Inflammatory macrophage treated with lipopolysaccharide for 4 hours (primary cell): ENCODE results near the gene KIF16B.
"Not testable (repeated sequence)": the region's sequence is repeated elsewhere in the genome, so short reads cannot be mapped to it uniquely, and the experiment has no call there.

Source experiments
- DNase-seq: peaks from one replicate; pipeline ENCODE4 v3.0.0-alpha.2; 2020

KIF16B gene

DNA sequence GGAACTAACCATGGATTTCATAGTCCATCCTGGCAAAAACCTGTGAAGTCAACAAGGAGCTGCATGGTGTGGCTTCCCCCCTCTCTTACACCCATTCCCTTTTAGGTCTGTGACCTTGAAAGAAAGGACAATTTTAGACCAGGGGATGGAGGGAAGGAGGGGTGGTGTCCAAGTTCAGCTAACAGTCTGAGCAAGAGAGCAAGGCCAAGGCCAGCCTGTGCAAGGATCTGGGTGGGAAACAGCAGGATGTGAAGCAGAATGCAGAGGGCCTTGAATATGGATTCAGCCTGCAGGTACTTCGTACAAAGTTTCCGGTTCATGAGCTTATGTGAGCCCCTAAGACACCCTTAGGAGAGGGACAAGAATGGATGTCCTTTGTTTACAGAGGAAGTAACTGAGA, 293.0 kb downstream of the KIF16B start:
- DNase-seq, result no peak

DNA sequence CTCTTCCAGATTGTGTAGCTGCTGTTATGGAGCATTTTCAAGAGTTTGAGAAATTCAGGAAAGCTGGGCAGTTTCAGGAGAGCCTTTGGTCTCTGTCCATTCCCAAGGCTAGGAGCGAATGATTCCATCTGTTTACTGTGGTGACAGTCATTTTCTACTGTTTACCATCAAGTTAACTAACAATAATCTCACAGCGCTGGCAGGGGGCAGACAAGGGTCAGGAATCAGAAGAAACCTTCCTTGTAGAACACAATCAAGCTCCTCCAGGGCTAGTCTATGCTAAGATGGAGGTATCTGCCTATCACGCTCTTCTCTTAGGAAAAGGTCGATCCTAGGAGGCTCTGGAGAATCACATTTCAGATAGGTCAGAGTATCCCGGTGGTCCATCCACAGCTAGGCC, 293.9 kb downstream of the KIF16B start:
- no peak for DNase-seq

GRCh38 chr20:16273812-16274555, 299.3 kb downstream of the KIF16B start:
- no peak for DNase-seq

DNA sequence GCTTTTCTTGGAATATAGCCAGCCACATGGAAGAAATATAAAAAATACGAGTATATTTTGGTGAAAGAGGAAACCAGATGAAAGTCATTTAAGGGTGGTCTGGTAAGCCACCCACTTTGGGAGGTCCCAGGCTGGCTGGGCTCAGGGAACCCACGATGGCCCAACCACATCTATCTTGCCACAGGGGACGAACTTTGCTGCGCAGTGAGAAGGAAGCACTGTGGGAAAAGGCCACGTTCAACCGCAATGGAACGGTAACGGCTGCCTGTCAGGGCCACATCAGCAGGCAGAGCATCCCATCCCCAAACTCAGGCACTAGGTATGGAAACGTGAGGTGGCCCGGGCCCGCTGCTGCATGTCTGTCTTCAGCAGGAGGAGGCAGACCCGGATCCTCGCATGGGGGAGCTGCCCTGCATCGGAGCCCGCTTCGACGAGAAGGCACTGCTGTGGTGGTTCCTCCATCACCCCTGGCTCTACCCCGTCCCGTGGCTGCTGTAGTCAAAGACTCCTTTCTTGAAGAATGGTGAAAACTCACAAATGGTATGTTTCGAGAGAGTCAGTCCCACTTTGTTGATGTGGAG, 300.4 kb downstream of the KIF16B start:
- no peak for DNase-seq

DNA sequence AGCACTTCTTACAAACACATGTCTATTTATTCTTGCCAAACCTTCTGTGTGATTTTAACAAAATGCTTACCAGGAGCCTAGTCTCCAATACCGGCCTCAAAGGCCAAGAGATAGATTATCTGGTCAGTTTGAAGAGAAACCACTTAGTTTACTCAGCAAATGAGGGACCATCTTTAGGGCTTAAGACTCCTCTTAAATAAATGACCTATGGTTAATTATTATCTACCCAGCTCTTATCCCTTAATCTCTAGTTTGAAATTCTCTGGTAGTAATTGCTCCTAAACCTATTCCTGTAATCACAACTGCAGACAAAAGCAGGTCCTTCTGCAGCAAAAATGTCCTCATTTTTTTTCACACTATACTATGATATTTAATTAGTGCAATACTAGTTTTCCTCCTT, 301.8 kb downstream of the KIF16B start:
- DNase-seq, result no peak

GRCh38 chr20:16270989-16271388, 302.3 kb downstream of the KIF16B start:
- no peak for DNase-seq

DNA sequence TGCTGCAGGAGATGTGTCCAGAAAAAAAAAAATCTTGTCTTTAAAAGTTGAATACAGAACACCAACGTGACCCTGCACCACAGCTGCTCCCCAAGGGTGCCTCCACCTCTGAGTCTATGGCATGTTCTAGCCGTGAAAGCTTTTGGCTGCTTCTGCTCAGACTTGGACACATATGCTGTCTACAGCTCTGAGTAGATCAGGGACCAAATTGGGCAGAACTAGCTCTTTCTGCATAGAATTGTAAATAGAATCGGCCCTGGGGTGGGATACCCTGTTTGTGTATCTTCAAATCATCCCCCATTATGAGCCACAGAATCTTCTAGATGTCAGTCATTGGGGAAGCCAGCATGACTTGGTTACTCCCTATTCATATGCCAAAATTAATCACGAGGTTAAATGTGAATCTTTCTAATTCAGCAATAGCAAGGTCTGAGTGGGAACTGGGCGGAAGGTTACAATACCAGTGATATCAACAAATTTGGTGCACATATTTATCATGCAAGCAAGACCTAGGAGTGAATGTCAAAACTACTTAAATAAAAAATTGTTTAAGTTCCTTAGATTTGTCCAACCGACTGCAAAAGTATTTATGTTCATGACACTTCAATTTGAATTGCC, 302.8 kb downstream of the KIF16B start:
- no peak for DNase-seq

DNA sequence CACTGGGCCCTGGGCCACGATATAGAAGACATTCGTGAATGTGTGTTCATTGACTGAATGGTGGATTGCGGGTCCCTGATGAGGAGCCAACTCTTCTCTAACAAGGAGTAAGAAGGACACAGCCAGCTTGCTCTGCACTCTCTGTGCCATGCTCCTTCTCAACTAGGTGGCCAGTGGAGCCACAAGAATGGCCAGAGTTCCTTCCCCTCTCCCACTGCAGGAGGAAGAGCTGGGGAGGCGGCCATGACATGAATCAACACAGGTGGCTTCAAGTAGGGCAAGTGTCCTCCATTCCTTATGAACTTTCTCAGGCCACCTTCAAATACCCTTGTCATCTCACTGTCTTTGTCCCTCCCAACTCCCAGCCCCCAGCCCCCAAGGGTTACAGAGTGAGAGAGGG, 305.7 kb downstream of the KIF16B start:
- no peak for DNase-seq

DNA sequence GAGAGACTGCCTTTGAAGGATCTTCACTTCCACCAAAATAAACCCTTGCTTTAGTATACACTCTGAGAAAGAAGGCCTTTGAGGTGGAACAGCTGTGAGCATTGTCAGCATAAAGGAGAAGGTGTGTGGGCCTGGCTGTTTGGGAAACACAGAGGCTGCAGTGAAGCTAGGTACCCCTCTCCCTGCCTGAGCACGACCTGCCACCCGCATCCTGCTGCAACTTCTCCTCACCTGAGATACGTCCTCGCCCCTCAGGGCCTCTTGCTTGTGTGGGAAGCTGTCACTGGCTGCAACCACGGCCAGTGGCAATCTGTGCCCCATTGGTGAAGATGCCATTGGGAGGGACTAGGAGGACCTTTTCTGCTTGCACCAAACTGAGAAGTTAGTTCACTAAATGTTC, 307.9 kb downstream of the KIF16B start:
- no peak for DNase-seq

DNA sequence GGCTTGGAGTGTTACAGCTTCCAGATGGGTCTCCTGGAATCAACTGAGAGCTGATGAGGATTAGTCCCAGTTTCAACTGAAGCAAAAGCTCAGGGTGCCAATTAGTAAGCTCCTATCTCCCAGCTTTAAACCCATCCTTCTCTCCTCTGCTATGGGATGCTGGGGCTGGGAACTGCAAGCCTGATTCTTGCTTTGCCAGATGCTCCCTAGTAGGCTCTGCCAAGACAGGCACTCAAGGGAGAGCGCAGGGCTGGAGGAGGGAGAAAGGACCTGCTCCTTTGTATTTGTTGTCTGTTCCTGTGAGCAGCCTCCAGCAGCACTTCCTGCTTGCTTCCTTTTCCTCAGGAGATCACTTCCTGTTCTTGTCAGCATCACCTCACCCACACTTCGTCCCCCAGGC, 309.7 kb downstream of the KIF16B start:
- DNase-seq, result no peak

DNA sequence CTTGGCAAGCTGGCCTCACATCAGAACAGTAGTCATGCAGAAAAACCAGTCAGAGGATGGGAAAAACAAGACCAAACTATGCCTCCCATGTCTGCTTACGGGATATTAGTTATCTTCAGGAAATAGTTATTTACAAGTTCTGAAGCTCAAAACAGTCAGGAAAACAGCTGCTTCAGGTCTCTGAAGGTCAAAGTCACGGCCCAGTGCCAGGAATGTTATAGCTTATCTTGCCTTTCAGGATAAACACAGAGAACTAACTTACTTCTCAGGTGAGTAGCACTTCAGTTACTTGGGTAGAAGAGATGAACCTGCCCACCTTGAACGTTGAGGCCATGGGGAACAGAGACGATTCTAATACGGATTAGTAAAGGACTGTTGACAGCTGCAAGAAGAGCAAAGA, 310.7 kb downstream of the KIF16B start:
- no peak for DNase-seq

GRCh38 chr20:16261733-16262273, 311.4 kb downstream of the KIF16B start:
- DNase-seq, result no peak

DNA sequence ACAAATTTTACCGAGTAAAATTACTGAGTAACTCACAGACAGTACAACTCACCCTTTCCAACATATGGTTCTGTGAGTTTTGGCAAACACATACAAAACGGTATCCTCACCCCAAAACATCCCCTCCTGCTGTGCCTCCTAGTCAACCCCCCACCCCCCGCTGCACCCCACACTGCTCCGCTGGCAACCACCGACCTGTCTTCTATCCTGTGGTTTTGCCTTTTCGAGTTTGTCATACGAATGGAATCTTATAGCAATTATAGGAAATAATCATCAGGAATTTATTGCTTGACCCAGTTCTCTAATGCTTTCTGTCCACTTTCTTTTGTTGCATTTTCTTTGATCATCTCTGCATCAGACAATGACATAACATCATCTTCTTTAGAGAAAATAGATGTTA, 312.3 kb downstream of the KIF16B start:
- DNase-seq, result no peak

DNA sequence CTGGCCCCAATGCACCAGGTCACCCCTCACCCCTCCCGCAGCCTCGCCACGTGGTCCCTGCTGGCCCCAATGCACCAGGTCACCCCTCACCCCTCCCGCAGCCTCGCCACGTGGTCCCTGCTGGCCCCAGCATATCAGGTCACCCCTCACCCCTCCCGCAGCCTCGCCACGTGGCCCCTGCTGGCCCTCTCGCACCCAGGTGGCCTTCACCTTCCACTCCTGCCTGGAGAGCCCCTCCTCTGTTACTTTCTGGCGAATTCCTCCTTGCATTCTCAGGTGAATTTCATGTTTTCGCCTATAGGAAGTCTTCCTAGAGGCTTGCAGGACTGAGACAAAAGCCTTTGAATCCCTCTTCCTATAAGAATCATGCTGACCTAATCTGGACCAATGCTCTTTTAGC, 313.1 kb downstream of the KIF16B start:
- not testable (repeated sequence) for DNase-seq

DNA sequence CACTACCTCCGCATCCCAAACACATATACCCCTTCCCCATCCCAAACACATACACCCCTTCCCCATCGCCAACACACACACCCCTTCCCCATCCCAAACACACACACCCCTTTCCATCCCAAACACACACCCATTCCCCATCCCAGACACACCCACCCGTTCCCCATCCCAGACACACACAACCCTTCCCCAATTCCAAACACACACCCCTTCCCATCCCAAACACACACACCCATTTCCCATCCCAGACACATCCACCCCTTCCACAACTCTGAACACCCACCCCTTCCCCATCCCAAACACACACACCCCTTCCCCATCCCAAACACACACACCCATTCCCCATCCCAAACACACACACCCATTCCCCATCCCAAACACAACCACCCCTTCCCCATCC, 314.5 kb downstream of the KIF16B start:
- DNase-seq, result no peak

DNA sequence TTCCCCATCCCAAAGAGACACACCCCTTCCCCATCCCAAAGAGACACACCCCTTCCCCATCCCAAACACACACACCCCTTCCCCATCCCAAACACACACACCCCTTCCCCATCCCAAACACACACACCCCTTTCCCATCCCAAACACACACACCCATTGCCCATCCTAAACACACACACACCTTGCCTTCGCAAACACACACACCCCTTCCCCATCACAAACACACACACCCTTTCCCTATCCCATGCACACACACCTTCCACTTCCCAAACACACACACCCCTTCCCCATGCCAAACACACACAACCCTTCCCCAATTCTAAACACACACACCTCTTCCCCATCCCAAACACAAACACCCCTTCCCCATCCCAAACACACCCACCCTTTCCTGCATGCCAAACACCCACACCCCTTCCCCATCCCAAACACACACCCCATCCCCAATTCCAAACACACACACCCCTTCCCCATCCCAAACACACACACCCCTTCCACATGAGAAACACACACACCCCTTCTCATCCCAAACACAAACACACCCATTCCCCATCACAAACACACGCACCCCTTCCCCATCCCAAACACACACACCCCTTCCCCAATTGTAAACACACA, 315.3 kb downstream of the KIF16B start:
- DNase-seq, result no peak

DNA sequence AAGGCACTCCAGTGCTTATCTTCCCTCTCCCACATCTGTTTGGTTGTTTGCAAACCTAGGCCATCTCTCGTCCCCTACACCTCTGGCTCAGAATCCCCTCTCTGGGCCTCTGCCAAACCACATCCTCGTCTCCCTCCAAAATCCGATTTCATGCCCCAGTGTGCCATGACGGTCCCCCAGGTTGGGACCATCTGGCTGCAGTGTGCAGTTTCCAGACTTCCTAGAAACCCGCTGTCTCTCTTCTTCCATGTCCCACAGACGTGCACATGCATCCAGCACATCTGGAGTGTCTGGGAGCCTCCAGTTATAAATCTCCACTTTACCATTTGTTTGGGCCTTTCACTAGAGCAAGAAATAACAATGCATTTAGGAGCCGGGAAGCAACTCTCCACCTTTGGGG, 316.2 kb downstream of the KIF16B start:
- no peak for DNase-seq

GRCh38 chr20:16246870-16247269, 326.4 kb downstream of the KIF16B start:
- no peak for DNase-seq

GRCh38 chr20:16246291-16246690, 327.0 kb downstream of the KIF16B start:
- DNase-seq, result no peak

DNA sequence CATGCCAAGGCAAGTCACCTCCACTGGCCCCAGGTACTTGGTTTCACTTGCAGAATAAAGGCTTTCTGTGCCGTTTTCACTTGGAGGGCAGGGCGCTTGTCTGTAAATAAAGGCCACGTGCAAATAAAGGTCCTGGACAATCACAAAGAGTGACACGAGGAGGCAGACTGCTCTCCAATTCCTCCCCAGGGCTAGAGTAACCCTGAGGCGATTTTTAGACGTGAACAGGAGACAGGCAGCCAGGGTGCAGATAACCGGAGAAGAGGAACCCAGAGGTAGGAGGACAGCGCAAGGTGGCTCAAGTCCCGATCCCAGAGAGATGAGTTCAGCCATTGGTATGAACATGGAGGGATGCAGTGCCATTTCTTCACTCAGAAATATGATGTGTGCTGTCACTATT, 327.4 kb downstream of the KIF16B start:
- DNase-seq, result no peak

DNA sequence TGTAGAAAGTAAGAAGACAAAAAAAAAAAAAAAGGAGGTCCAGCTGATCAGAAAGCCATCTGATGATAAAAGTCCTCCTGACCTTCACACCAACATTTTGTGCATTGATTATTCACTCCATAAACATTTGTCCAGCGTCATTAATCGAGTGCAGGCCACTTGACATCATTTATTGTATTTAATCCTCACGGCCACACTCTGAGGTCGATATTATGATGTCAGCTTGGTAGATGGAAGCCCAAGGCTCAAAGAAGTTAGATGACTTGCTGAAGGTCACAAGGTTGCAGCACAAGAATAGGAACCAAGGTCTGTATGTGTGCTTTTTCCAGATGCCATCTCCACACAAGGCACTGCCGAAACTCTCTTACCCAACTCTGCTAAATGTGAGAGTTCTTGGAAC, 328.4 kb downstream of the KIF16B start:
- no peak for DNase-seq

DNA sequence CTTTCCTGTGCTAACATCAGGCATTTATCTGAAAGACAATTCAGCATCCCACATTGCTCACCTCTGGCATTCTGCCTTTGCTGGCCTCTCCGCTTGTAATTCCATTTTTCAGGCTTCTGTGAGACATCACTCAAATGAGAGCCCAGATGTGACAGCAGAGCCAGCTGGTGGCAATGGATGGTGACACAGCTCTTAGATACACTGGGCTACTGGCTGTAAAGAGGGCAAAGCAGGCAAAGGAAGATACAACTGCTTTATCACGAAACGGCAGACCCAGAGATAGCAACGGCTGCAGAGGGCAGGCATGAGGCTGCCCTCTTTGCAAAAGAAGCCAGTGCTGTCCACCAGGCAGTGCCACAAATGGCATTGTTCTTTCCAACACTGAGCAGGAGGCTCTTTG, 329.8 kb downstream of the KIF16B start:
- no peak for DNase-seq

DNA sequence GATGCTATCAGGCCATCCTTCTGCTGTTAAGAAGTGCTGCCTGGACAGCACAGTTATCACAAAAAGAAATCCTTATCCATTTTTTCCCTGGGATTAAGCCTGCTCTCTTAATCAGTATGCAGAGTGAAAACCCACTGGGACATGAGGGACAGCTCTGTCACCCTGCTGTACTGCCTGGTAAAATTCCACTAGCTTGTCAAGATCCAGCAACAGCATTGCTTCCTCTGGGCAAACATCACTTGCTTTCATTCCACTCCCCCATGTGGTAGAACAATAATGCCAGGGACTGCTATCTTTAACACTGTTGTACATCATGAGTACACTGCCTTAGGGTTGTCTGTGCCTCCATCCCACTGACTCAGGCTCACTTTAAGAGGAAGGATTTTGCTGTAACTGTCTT, 331.3 kb downstream of the KIF16B start:
- DNase-seq, result no peak

GRCh38 chr20:16240355-16240754, 332.9 kb downstream of the KIF16B start:
- DNase-seq, result no peak
